K562 (cell line): Measurements from ENCODE around the gene GTF2I. TPM values are rescaled to one million over a fixed set of nuclear protein-coding genes. Genes with fewer than 3 reads are reported as not detected.

ENCODE experiments used
- ATAC-seq: fragments of 200-7000 bp; cut with Tn5 transposase; 3 replicates; pipeline ENCODE4 v1.9.1; 2020; ENCODE audit warnings: moderate library complexity
- BruUV-seq: library from RNA; stranded (reverse); fragments of 400-500 nt; replicated peaks from 2 replicates; lab custom pipeline; 2021; lab: Mats Ljungman, UMichigan
- CTCF ChIA-PET: fragments of 300-600 bp; formaldehyde crosslinking; extraction: SDS; loops from one replicate; lab custom pipeline; 2021; ENCODE audit warnings: low intra/inter-chr PET ratio; lab: Yijun Ruan, JAX
- POLR2A ChIA-PET: fragments of 300-600, 350-650 bp; sonication (Branson Sonifier 250); formaldehyde crosslinking; extraction: SDS; loops from one replicate; lab custom pipeline; 2021; ENCODE audit warnings: antibody characterized with exemption, inconsistent platforms; lab: Yijun Ruan, JAX
- DNase-seq, 4 experiments: peaks; one replicate each; pipeline versions ENCODE4 v3.0.0 to v3.0.0-alpha.2; 2011 to 2018; ENCODE audit warnings: low spot score in 3 of 4, mixed read lengths in 3 of 4; ENCODE audit errors: extremely low read depth in 1 of 4
- FAIRE-seq: peaks from 2 replicates; lab custom pipeline; 2011; peaks lifted over from hg19 to GRCh38; lab: Jason Lieb, UNC
- H2AFZ ChIP-seq: 2 replicates; pipeline ENCODE4 v1.6.0; 2011; ENCODE audit warnings: low read depth, low read length, control low read depth, inconsistent platforms
- H3K27ac ChIP-seq: fragments of 200-600 bp; 3 replicates; pipeline ENCODE4 v1.8.0; 2011; ENCODE audit warnings: low read depth, mild to moderate bottlenecking, control low read depth, inconsistent platforms, low read length, moderate library complexity, mixed read lengths; ENCODE audit errors: extremely low read depth
- H3K27me3 ChIP-seq, 2 experiments: fragments of 300-600 bp in 1 of 2; 2 replicates in 1 of 2; 3 replicates in 1 of 2; pipeline versions ENCODE4 v1.6.0 to v1.8.0; 2011; ENCODE audit warnings: inconsistent platforms in 2 of 2, low read length in 2 of 2, mild to moderate bottlenecking in 1 of 2, mixed read lengths in 1 of 2, moderate library complexity in 1 of 2; ENCODE audit not compliant: control insufficient read depth in 2 of 2, insufficient read depth in 2 of 2
- H3K36me3 ChIP-seq: fragments of 300-600 bp; 3 replicates; pipeline ENCODE4 v1.8.0; 2011; ENCODE audit warnings: mild to moderate bottlenecking, low read length, inconsistent platforms; ENCODE audit not compliant: control insufficient read depth, insufficient read depth
- H3K4me1 ChIP-seq, 2 experiments: fragments of 200-600 bp in 1 of 2; replicated peaks in 1 of 2; 2 replicates in 1 of 2; 3 replicates in 1 of 2; pipeline versions ENCODE4 v1.5.1 to v1.8.0; 2011; ENCODE audit warnings: inconsistent platforms in 2 of 2, low read length in 2 of 2, mild to moderate bottlenecking in 1 of 2, mixed read lengths in 1 of 2, moderate library complexity in 1 of 2; ENCODE audit not compliant: control insufficient read depth in 2 of 2, insufficient read depth in 2 of 2
- H3K4me2 ChIP-seq: 2 replicates; pipeline ENCODE4 v1.6.1; 2011; ENCODE audit warnings: low read length, control low read depth, inconsistent platforms, mixed read lengths; ENCODE audit not compliant: insufficient read depth
- H3K4me3 ChIP-seq: fragments of 200-600 bp; sonication (generic), shearing (Covaris generic); 2 replicates; pipeline ENCODE4 v1.5.1; 2016; ENCODE audit warnings: control low read depth, inconsistent platforms
- H3K79me2 ChIP-seq: fragments of 200-600 bp; 3 replicates; pipeline ENCODE4 v1.8.0; 2011; ENCODE audit warnings: low read length, inconsistent platforms; ENCODE audit not compliant: control insufficient read depth, insufficient read depth
- H3K9ac ChIP-seq, 2 experiments: 2 replicates each; pipeline versions ENCODE4 v1.6.0 to v1.6.1; 2011; ENCODE audit warnings: low read depth in 2 of 2, low read length in 2 of 2, control low read depth in 1 of 2, inconsistent platforms in 1 of 2, mild to moderate bottlenecking in 1 of 2, mixed read lengths in 1 of 2; ENCODE audit not compliant: insufficient read depth in 1 of 2
- H3K9me1 ChIP-seq: one replicate; pipeline ENCODE4 v1.6.0; 2011; ENCODE audit warnings: inconsistent platforms, mild to moderate bottlenecking, low read length, moderate library complexity; ENCODE audit not compliant: control insufficient read depth, insufficient read depth
- H3K9me3 ChIP-seq: replicated peaks from 2 replicates; pipeline ENCODE4 v1.5.1; 2011; ENCODE audit warnings: low read depth, low read length, inconsistent platforms; ENCODE audit not compliant: control insufficient read depth, insufficient read depth
- H4K20me1 ChIP-seq: replicated peaks from 2 replicates; pipeline ENCODE4 v1.6.1; 2011; ENCODE audit warnings: low read length, inconsistent platforms, mixed read lengths; ENCODE audit not compliant: control insufficient read depth, insufficient read depth
- AFF1 ChIP-seq, 2 experiments: fragments of 450-650 bp; IDR thresholded peaks; 2 replicates each; pipeline ENCODE4 v1.6.1; 2018; ENCODE audit warnings: mild to moderate bottlenecking in 2 of 2, low read depth in 1 of 2; ENCODE audit not compliant: partially characterized antibody in 2 of 2
- ARID2 ChIP-seq: fragments of 450-650 bp; IDR thresholded peaks from 2 replicates; pipeline ENCODE4 v1.6.1; 2017; ENCODE audit warnings: antibody characterized with exemption, mild to moderate bottlenecking
- CBX2 ChIP-seq: fragments of 200-600 bp; sonication (generic); IDR thresholded peaks from one replicate; pipeline ENCODE4 v1.6.1; 2012; ENCODE audit warnings: mild to moderate bottlenecking, low read length, inconsistent platforms; ENCODE audit not compliant: insufficient read depth, poor library complexity, severe bottlenecking
- EP300 ChIP-seq: IDR thresholded peaks from 2 replicates; pipeline ENCODE4 v1.6.1; 2012; ENCODE audit warnings: low read length, improper control_type of control experiment
- EP400 ChIP-seq: fragments of 450-650 bp; IDR thresholded peaks from 2 replicates; pipeline ENCODE4 v1.6.1; 2017; ENCODE audit warnings: antibody characterized with exemption, mild to moderate bottlenecking, moderate library complexity
- MAZ ChIP-seq, 2 experiments: fragments of 450-650 bp in 1 of 2; sonication (generic) in 1 of 2; formaldehyde crosslinking; IDR thresholded peaks in 1 of 2; conservative IDR thresholded peaks in 1 of 2; 2 replicates each; pipeline versions ENCODE4 v1.4.0 to v1.5.0; 2020; ENCODE audit warnings: mild to moderate bottlenecking in 1 of 2, missing genetic modification reagents in 1 of 2
- RBM14 ChIP-seq: fragments of 200-400 bp; formaldehyde crosslinking; IDR thresholded peaks from 2 replicates; pipeline ENCODE4 v1.6.1; 2018; ENCODE audit warnings: low read depth, mild to moderate bottlenecking, low read length, moderate library complexity, borderline replicate concordance; ENCODE audit not compliant: insufficient read depth
- SMARCA4 ChIP-seq: fragments of 450-650 bp; IDR thresholded peaks from 2 replicates; pipeline ENCODE4 v1.6.1; 2016
- THRA ChIP-seq: fragments of 450-650 bp; IDR thresholded peaks from 2 replicates; pipeline ENCODE4 v1.6.1; 2017; ENCODE audit warnings: mild to moderate bottlenecking, moderate library complexity
- U2AF2 ChIP-seq: fragments of 200-400 bp; formaldehyde crosslinking; optimal IDR thresholded peaks from 2 replicates; pipeline ENCODE3; 2017; ENCODE audit warnings: low read depth, mild to moderate bottlenecking, low read length
- ZKSCAN1 ChIP-seq: fragments of 150-350 bp; IDR thresholded peaks from 2 replicates; pipeline ENCODE4 v1.6.1; 2016; ENCODE audit warnings: low read depth, low read length
- ZNF253 ChIP-seq: fragments of 250-450 bp; sonication (Bioruptor Pico); conservative IDR thresholded peaks from 2 replicates; pipeline ENCODE4 v1.6.1; 2021; ENCODE audit warnings: mild to moderate bottlenecking
- ZNF3 ChIP-seq: fragments of 250-450 bp; sonication (Bioruptor Pico); IDR thresholded peaks from 2 replicates; pipeline ENCODE4 v1.5.0; 2021; ENCODE audit warnings: mild to moderate bottlenecking, moderate library complexity
- ZNF384 ChIP-seq: IDR thresholded peaks from 2 replicates; pipeline ENCODE4 v1.6.1; 2012; ENCODE audit warnings: low read depth, low read length, improper control_type of control experiment
- WGBS: fragments of 100-300 bp; shearing (Covaris generic); methylation state at CpG from one replicate; pipeline ENCODE4 v1.1.6; 2016; ENCODE audit warnings: low coverage, mixed read lengths; ENCODE audit not compliant: insufficient coverage; ENCODE audit errors: missing lambda C conversion rate; 5-methylcytosine and 5-hydroxymethylcytosine counted together
- in situ Hi-C: fragments of 300-500 bp; cut with MboI; formaldehyde crosslinking; loops from 4 replicates; pipeline ENCODE4 v1.15.0; 2018; ENCODE audit warnings: inconsistent platforms, mixed read lengths
- intact Hi-C: fragments of 100-400 bp; cut with micrococcal nuclease; formaldehyde crosslinking; loops from 2 replicates; pipeline ENCODE4 v1.14.2; 2022
- polyA plus RNA-seq, 8 experiments: library from polyadenylated mRNA; depleted of rRNA in 4 of 8; stranded (reverse) in 5 of 8; unstranded in 3 of 8; fragments of >200 nt; fragmentation: Nextera tagmentation in 2 of 8; fragmentation: Illumina TruSeq in 1 of 8; extraction: Ambion mirVana in 2 of 8; extraction: Trizol in 1 of 8; gene quantifications; 2 replicates each; pipeline versions ENCODE4 v1.2.1 to v1.2.3, GENCODE V29; 2011 to 2014; ENCODE audit warnings: inconsistent platforms in 1 of 8, missing spikeins in 1 of 8
- total RNA-seq, 7 experiments: library from RNA; depleted of rRNA in 6 of 7; stranded (reverse); fragments of >200 nt in 6 of 7; fragmentation: Illumina TruSeq in 2 of 7; extraction: Trizol in 2 of 7; gene quantifications; 2 replicates each; pipeline versions ENCODE4 v1.2.1 to v1.2.3, GENCODE V29; 2011 to 2021; ENCODE audit warnings: low replicate concordance in 1 of 7
- TF ChIP-seq, protein P1 (sequence below): sonication (generic); formaldehyde crosslinking; IDR thresholded peaks from 2 replicates; pipeline ENCODE4 v1.8.0; 2022; ENCODE audit warnings: mild to moderate bottlenecking, missing genetic modification reagents

Gene GTF2I
- total and polyA plus RNA-seq, 9 of the 15 experiments (the other 6 are each of a cell fraction or from before 2014, with no cell fraction given): 8.4 to 161 (median 90.0) TPM

DNA sequence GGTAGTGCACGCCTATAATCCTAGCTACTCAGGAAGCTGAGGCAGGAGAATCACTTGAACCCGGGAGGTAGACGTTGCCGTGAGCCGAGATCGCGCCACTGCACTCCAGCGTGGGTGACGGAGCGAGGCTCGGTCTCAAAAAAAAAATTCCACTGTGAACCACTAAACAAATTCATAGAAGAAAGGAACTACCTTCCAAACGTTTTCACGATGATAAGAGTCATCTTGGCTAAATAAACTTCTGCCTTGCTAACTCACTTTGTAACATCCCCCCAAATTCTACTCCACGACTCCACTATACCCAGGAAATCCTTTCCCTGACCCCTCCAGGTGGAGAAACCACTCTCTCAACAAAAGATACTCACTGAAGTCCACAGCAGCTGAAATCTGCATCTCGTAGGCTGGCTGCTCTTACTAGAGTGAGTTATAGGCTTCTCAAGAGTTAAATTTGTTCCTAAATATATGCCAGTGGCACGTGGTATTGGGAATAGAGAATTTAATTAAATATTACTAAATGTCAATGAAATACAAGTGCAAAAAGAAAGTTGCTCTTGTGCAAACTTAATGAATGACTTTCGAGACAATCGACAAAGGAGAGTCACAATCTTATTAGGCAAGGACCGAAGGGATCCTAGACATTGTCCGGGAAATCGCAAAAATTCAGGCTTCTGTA lies 1.6 kb upstream of the GTF2I start:
- peak overlapping the region; percentile 95 to 98 for H3K9ac ChIP-seq
- in situ Hi-C loops (no loop called here), intact Hi-C loops (loop anchor here (10.0 kb wide), 1 partner anchor 201 kb away; the partner anchor contains the start of gene GTF2IRD1)
- DNase-seq (peak in 1 of 4 experiments; percentile 34), FAIRE-seq (peak; percentile 64), ATAC-seq (no peak)
- POLR2A ChIA-PET: interaction anchor here (0.6 to 6.3 kb wide), 5 partner anchors 11 to 67 kb away, joined by 3 to 42 read pairs (median 3); no protein-coding TSS in a partner anchor
- H4K20me1 ChIP-seq: peaks cover 4% of the 10 kb centered on the region; the same call in 1 of the 2 replicates
- H3K27me3 ChIP-seq: no peaks in the 10 kb centered on the region
- peak overlapping the region; percentile 98 for H3K4me2 ChIP-seq
- H3K79me2 ChIP-seq: peaks cover 39% of the 10 kb centered on the region
- H3K36me3 ChIP-seq: peaks cover 10% of the 10 kb centered on the region; the same call in 1 of the 3 replicates
- 12% methylated on average over 21 of the region's 21 CpGs for WGBS
- CTCF ChIA-PET: no interaction called here
- no peaks in the 10 kb centered on the region for H3K9me3 ChIP-seq
- no peaks in the 10 kb centered on the region for H3K9me1 ChIP-seq
- peak overlapping the region; percentile 99 for H3K4me3 ChIP-seq
- peaks cover 27 to 50% of the 10 kb centered on the region in 2 experiments for H3K4me1 ChIP-seq
- H2AFZ ChIP-seq: peak overlapping the region; percentile 80
- no TSS peak for BruUV-seq
- H3K27ac ChIP-seq: peak overlapping the region; percentile 50
- TF ChIP-seq ZNF253 (CRISPR knock-in tag) (no peak), ZNF3 (CRISPR knock-in tag) (no peak), ZKSCAN1 (no peak), U2AF2 (no peak), THRA (no peak), SMARCA4 (0 out of 2 replicates have a peak, but pooled peaks have one; percentile 13), CBX2 (no peak), MAZ (CRISPR knock-in tag; conservative IDR thresholded peaks at IDR 0.05 in 1 of 2, IDR thresholded peaks at IDR 0.05 in 1 of 2) (no peak), RBM14 (no peak), ZNF384 (no peak), EP400 (peak; percentile 4), AFF1 (IDR thresholded peaks at IDR 0.05; ENCODE audit: low read depth in 1 of 2, partially characterized antibody in 2 of 2) (no peak), ARID2 (peak; percentile 57; the same call in 1 of the 2 replicates), EP300 (no peak)
- TF ChIP-seq, protein P1, sequence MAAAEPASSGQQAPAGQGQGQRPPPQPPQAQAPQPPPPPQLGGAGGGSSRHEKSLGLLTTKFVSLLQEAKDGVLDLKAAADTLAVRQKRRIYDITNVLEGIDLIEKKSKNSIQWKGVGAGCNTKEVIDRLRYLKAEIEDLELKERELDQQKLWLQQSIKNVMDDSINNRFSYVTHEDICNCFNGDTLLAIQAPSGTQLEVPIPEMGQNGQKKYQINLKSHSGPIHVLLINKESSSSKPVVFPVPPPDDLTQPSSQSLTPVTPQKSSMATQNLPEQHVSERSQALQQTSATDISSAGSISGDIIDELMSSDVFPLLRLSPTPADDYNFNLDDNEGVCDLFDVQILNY (CRISPR knock-in tag): no peak
